ENCODE results near the gene IDI2. TPM values are rescaled to one million over a fixed set of nuclear protein-coding genes. Genes with fewer than 3 reads are reported as not detected.

IDI2 gene
- total RNA-seq, 4 donors from 2014 or later = not detected

DNA sequence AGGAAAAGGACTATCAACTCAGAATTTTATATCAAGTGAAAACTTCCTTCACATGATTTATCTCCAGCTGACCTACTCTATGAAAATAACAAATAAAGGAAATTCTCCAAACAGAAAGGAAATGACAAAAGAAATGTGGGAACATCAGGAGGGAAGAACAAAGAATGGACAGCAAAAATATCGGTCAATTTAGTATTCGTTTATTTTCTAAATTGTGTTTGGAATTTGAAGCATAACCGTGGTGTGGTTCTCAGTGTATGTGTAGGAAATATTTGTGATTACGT is 39.2 kb upstream of the IDI2 start:
- Histone ChIP-seq H3K4me3 (replicated peaks in 1 of 3) (no peak overlapping the region), H3K27ac (no peak overlapping the region), H3K36me3 (no peaks in the 10 kb centered on the region), H3K9me3 (no peaks in the 10 kb centered on the region), H3K4me1 (peaks cover 7 to 9% of the 10 kb centered on the region in 2 donors), H3K27me3 (no peaks in the 10 kb centered on the region)
- intact Hi-C loops (cut with DNase I) = loop anchor here (5.0 kb wide), 1 partner anchor 68 kb away; no protein-coding TSS in a partner anchor
- 87 to 89% methylated on average over 4 of the region's 4 CpGs for WGBS, 2 donors
- no peak for DNase-seq
- TF ChIP-seq POLR2A (IDR thresholded peaks at IDR 0.05) = no peak
- TF ChIP-seq, protein P1, sequence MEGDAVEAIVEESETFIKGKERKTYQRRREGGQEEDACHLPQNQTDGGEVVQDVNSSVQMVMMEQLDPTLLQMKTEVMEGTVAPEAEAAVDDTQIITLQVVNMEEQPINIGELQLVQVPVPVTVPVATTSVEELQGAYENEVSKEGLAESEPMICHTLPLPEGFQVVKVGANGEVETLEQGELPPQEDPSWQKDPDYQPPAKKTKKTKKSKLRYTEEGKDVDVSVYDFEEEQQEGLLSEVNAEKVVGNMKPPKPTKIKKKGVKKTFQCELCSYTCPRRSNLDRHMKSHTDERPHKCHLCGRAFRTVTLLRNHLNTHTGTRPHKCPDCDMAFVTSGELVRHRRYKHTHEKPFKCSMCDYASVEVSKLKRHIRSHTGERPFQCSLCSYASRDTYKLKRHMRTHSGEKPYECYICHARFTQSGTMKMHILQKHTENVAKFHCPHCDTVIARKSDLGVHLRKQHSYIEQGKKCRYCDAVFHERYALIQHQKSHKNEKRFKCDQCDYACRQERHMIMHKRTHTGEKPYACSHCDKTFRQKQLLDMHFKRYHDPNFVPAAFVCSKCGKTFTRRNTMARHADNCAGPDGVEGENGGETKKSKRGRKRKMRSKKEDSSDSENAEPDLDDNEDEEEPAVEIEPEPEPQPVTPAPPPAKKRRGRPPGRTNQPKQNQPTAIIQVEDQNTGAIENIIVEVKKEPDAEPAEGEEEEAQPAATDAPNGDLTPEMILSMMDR (IDR thresholded peaks at IDR 0.05) = no peak

DNA sequence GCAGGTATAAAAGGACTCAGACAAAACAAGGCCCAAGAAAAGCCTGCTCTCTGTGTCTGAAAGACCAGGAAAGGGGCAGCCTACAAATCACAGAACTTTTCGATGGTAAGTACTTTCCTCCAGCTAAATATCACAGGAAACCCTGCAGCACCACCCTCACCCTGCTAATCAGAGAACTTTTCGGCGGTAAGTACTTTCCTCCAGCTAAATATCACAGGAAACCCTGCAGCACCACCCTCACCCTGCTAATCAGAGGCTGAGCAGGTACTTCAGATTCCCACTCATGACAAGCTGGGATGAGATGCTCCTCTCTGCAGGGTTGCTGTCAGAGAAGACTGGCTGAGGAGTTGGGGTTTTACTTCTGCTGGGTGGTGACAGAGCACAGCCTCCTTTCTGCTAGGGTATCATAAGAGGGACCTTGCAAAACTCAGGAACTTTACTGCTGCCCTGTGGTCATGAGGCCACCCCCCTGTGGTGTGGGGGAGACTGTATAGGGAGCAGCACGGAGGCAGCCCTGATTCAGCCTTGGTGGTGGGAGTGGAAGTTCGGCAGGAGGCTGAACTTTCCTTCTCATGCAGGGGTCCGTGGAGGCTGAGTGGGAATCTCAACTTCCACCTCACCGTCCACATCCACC is 37.7 kb upstream of the IDI2 start:
- H3K27me3 ChIP-seq = no peaks in the 10 kb centered on the region
- H3K9me3 ChIP-seq = no peaks in the 10 kb centered on the region
- no peak overlapping the region for H3K4me3 ChIP-seq (replicated peaks in 1 of 3)
- H3K4me1 ChIP-seq = peaks cover 7 to 9% of the 10 kb centered on the region in 2 donors
- DNase-seq = no peak
- no peak overlapping the region for H3K27ac ChIP-seq
- H3K36me3 ChIP-seq = no peaks in the 10 kb centered on the region
- TF ChIP-seq, protein P1 (IDR thresholded peaks at IDR 0.05) = no peak
- no peak for TF ChIP-seq POLR2A (IDR thresholded peaks at IDR 0.05)
- 84% methylated on average over 7 of the region's 7 CpGs for WGBS, 2 donors
- intact Hi-C loops (cut with DNase I) = loop anchor here (5.0 kb wide), 1 partner anchor 66 kb away; no protein-coding TSS in a partner anchor

DNA sequence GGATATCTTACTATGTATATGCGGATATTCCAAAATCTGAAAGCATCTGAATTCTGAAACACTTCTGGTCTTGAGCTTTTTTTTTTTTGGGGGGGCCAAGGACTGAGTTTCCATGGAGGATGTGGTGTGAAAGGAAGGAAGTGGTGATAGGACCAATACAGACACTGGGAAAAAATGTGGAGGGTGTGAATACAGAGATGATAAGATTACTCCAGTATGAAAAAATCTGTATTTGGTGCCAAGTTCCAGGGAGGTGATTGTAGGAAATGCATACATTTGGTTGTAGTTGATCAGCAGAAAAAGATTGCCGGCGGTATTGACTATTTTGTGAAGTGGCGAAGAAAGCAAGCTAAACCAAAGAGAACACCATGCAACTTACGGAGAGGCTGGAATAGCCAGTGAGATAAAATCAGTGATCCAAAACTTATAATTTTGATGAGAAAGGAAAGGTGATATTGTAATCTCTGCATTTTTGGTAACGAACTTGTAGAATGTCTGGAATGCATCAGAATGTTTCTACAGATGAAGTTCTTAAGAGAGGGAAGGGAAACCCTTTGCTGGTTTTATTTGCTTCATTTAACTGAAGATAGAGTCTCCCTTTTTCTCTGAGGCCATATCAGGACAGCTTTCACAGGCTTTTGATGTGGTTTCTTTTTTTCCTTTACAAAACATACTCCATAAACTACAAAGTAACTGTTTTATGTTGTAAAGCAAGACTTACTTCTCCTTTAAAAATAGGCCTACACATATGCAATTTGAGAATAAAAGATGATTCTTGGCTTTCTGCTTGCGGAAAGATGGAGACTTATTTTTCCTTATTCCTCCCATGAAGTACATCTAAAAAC is 36.5 kb upstream of the IDI2 start:
- H3K4me3 ChIP-seq (replicated peaks in 1 of 3) = no peak overlapping the region
- intact Hi-C loops (cut with DNase I) = loop anchor here (5.0 kb wide), 1 partner anchor 65 kb away; no protein-coding TSS in a partner anchor
- no peaks in the 10 kb centered on the region for H3K36me3 ChIP-seq
- H3K27me3 ChIP-seq = no peaks in the 10 kb centered on the region
- no peaks in the 10 kb centered on the region for H3K9me3 ChIP-seq
- no peak overlapping the region for H3K27ac ChIP-seq
- peaks cover 7 to 17% of the 10 kb centered on the region in 2 donors for H3K4me1 ChIP-seq
- 88 to 91% methylated on average over 7 of the region's 7 CpGs for WGBS, 2 donors
- no peak for DNase-seq
- TF ChIP-seq, protein P1 (IDR thresholded peaks at IDR 0.05) = no peak
- TF ChIP-seq POLR2A (IDR thresholded peaks at IDR 0.05) = no peak

DNA sequence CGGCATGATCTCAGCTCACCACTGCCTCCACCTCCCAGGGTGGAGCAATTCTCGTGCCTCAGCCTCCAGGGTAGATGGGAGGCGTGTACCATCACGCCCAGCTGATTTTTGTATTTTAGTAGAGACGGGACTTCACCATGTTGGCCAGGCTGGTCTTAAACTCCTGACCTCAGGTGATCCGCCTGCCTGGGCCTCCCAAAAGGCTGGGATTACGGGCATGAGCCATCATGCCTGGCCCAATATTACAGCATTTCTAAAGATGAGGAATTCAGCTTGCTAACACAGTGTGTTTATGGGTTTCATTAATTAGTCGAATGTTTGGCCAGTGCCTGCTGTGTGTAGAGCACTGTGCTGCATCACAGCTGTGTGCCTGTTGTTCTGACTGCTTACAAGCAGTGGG is 34.2 kb upstream of the IDI2 start:
- intact Hi-C loops (cut with DNase I) = loop anchor here (5.0 kb wide), 1 partner anchor 63 kb away; no protein-coding TSS in a partner anchor
- H3K9me3 ChIP-seq = no peaks in the 10 kb centered on the region
- 95 to 97% methylated on average over 8 of the region's 8 CpGs for WGBS, 2 donors
- H3K4me3 ChIP-seq (replicated peaks in 1 of 3) = no peak overlapping the region
- no peaks in the 10 kb centered on the region for H3K36me3 ChIP-seq
- peaks cover 16 to 24% of the 10 kb centered on the region in 2 donors for H3K4me1 ChIP-seq
- no peaks in the 10 kb centered on the region for H3K27me3 ChIP-seq
- no peak for DNase-seq
- TF ChIP-seq POLR2A (IDR thresholded peaks at IDR 0.05) = no peak
- TF ChIP-seq, protein P1 (IDR thresholded peaks at IDR 0.05) = no peak
- H3K27ac ChIP-seq = no peak overlapping the region

DNA sequence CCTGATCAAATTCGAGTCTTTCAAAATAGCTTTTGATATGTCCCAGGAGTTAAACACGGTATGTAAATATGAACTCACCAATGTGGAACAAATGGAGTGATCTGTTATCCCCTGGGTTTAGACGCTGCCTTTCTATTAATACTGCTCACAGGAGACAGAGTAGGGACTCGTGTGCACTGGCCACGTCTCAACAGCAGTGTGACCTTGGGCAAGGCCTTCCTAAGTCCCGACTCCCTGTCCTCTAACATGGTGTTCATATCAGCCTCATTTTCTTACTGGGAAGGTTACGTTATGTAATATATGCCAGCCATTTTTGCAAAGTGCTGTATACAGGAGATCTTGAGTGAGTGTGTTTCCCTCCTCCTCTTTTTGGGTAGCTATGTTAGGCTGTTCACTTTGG is 32.4 kb upstream of the IDI2 start:
- no peak overlapping the region for H3K4me3 ChIP-seq (replicated peaks in 1 of 3)
- intact Hi-C loops (cut with DNase I) = no loop called here

More for the DNA sequence above, 32.4 kb upstream of the IDI2 start:
- DNase-seq = no peak
- TF ChIP-seq, protein P1 (IDR thresholded peaks at IDR 0.05) = no peak
- TF ChIP-seq POLR2A (IDR thresholded peaks at IDR 0.05) = no peak
- no peaks in the 10 kb centered on the region for H3K36me3 ChIP-seq
- H3K4me1 ChIP-seq = peaks cover 19 to 29% of the 10 kb centered on the region in 2 donors
- no peaks in the 10 kb centered on the region for H3K27me3 ChIP-seq
- WGBS, 2 donors = 77 to 79% methylated on average over 7 of the region's 7 CpGs
- H3K27ac ChIP-seq = no peak overlapping the region
- no peaks in the 10 kb centered on the region for H3K9me3 ChIP-seq

Measured in thyroid gland (tissue), 4 donors.